ENCODE results near the gene TNF.

- TF ChIP-seq CTCF (IDR thresholded peaks at IDR 0.05; ENCODE audit: low read depth, low read length, poor library complexity, severe bottlenecking) (no peak), EZH2phosphoT487 (IDR thresholded peaks at IDR 0.05; ENCODE audit: borderline replicate concordance, low read length) (no peak)
Observed at GRCh38 chr6:31579119-31579505, 3.7 kb downstream of the TNF start.
